DMS53 treated with DMSO at 0.1 percent for 48 hours (cell line): Measurements from ENCODE around the gene IRAG1.

Experiments used
- DNase-seq: peaks from one replicate; lab custom pipeline; 2025; ENCODE audit not compliant: unreplicated experiment; lab: John Stamatoyannopoulos, UW

The IRAG1 gene

GRCh38 chr11:10648871-10649270 is 44.7 kb downstream of the IRAG1 start:
- no peak for DNase-seq

DNA sequence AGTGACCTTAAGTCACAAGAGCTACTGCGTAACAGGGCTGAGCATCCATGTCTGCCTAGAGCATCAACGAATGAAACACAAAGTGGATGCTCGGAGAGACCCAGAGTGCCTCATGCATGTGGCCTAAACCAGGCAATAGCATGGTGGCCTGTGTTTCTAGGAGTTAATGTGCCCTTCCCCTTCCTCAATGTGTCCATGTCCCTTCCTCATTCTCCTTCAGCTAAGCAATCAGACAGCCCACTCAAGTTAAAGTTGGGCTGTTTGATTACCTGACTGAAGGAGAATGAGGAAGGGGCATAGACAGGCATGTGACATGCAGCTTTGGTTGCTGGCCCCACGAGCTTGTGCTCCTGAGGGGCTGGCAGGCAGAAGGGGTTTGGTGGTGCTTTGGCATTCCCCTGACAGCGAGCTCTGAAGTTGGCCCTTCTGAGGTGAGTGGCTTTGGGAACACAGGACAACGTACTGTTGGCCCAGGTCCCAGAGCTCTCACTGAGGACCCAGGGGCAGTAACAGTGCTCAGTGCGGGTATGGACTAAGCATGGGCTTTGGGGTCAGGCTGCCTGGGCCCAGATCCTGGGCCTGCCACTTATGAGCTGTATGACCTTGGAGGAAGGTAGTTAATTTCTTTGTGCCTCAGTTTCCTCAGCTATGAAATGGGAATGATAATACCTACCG is 46.7 kb downstream of the IRAG1 start:
- DNase-seq: no peak

GRCh38 chr11:10646005-10646404 is 47.5 kb downstream of the IRAG1 start:
- no peak for DNase-seq

DNA sequence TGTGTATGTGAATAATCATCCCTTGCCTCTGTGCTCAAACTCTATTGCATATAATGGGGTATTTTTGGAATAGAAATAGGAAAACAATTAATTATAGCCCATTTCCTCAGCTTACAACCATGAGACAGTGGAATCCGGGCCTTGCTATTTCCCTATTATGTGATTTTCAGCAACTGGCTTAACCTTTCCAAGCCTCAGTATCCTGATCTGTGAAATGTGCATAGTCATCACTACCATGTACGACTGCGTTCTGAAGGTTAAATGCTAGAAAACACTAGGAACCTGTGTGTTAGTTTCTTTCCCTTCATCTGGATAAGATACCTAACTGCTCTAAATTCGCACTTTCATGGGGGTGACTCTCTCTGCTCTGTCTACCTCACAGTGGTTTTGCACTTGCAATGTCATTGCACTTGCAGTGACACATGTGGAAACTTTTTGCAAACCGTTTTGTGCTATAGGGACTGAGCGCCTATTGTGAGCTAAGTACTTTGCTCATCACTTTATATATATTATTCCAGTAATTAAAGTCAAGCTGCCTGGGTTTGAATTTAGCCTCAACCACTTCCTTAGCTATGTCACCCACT is 48.3 kb downstream of the IRAG1 start:
- no peak for DNase-seq
